HepG2 (cell line): Measurements from ENCODE around the gene PDGFD. TPM values are rescaled to one million over a fixed set of nuclear protein-coding genes. Genes with fewer than 3 reads are reported as not detected.

Experiments
- ATAC-seq: fragments of 200-7000 bp; cut with Tn5 transposase; 3 replicates; pipeline ENCODE4 v1.9.1; 2020; ENCODE audit warnings: mild to moderate bottlenecking, moderate library complexity
- BruUV-seq: library from RNA; stranded (reverse); fragments of 400-500 nt; replicated peaks from 2 replicates; lab custom pipeline; 2021; lab: Mats Ljungman, UMichigan
- CTCF ChIA-PET: fragments of 300-600 bp; formaldehyde crosslinking; extraction: SDS; loops from one replicate; lab custom pipeline; 2021; ENCODE audit warnings: low total read pairs, inconsistent platforms, low intra/inter-chr PET ratio; lab: Yijun Ruan, JAX
- POLR2A ChIA-PET: fragments of 350-600 bp; sonication (Branson Sonifier 250); formaldehyde crosslinking; loops from one replicate; lab custom pipeline; 2020; ENCODE audit warnings: antibody characterized with exemption, inconsistent platforms; lab: Yijun Ruan, JAX
- DNase-seq: peaks from one replicate; pipeline ENCODE4 v3.0.0-alpha.2; 2015; ENCODE audit warnings: low spot score
- FAIRE-seq: peaks from 3 replicates; lab custom pipeline; 2011; peaks lifted over from hg19 to GRCh38; lab: Jason Lieb, UNC
- H2AFZ ChIP-seq: one replicate; pipeline ENCODE4 v1.6.1; 2011; ENCODE audit warnings: low read length, inconsistent platforms
- H3K27ac ChIP-seq: fragments of 300-600 bp; 3 replicates; pipeline ENCODE4 v1.8.0; 2011; ENCODE audit warnings: mixed run types, mild to moderate bottlenecking, mixed read lengths, low read length, inconsistent platforms; ENCODE audit not compliant: insufficient read depth; ENCODE audit errors: extremely low read length
- H3K27me3 ChIP-seq, 2 experiments: fragments of 200-600 bp in 1 of 2; 2 replicates in 1 of 2; 3 replicates in 1 of 2; pipeline versions ENCODE4 v1.6.0 to v1.8.0; 2011; ENCODE audit warnings: low read length in 2 of 2, mild to moderate bottlenecking in 2 of 2, moderate library complexity in 2 of 2, inconsistent platforms in 1 of 2; ENCODE audit not compliant: insufficient read depth in 2 of 2, control insufficient read depth in 1 of 2
- H3K36me3 ChIP-seq, 2 experiments: fragments of 200-600 bp in 1 of 2; replicated peaks in 1 of 2; 2 replicates in 1 of 2; 3 replicates in 1 of 2; pipeline versions ENCODE4 v1.5.1 to v1.8.0; 2011; ENCODE audit warnings: low read length in 2 of 2, inconsistent platforms in 1 of 2; ENCODE audit not compliant: insufficient read depth in 2 of 2, control insufficient read depth in 1 of 2
- H3K4me1 ChIP-seq: 2 replicates; pipeline ENCODE4 v1.5.1; 2012; ENCODE audit warnings: low read length, inconsistent platforms; ENCODE audit not compliant: insufficient read depth
- H3K4me2 ChIP-seq: 2 replicates; pipeline ENCODE4 v1.6.0; 2011; ENCODE audit warnings: low read depth, low read length, inconsistent platforms
- H3K4me3 ChIP-seq, 3 experiments: fragments of 200-600 bp in 1 of 3; sonication (generic), shearing (Covaris generic) in 1 of 3; replicated peaks in 1 of 3; 2 replicates each; pipeline ENCODE4 v1.5.1; 2011 to 2016; ENCODE audit warnings: low read length in 3 of 3, inconsistent platforms in 2 of 3, low read depth in 2 of 3, mild to moderate bottlenecking in 2 of 3, control low read depth in 1 of 3, mixed read lengths in 1 of 3; ENCODE audit not compliant: insufficient read depth in 1 of 3
- H3K79me2 ChIP-seq: one replicate; pipeline ENCODE4 v1.6.1; 2011; ENCODE audit warnings: low read length, inconsistent platforms; ENCODE audit not compliant: insufficient read depth
- H3K9ac ChIP-seq: 2 replicates; pipeline ENCODE4 v1.6.0; 2011; ENCODE audit warnings: mild to moderate bottlenecking, low read depth, low read length, inconsistent platforms; ENCODE audit not compliant: insufficient read depth
- H3K9me3 ChIP-seq: 2 replicates; pipeline ENCODE4 v1.5.1; 2012; ENCODE audit warnings: mild to moderate bottlenecking, low read length
- H4K20me1 ChIP-seq: 2 replicates; pipeline ENCODE4 v1.6.0; 2011; ENCODE audit warnings: inconsistent platforms, mild to moderate bottlenecking, low read length, moderate library complexity; ENCODE audit not compliant: insufficient read depth
- DR1 ChIP-seq: sonication (generic); formaldehyde crosslinking; IDR thresholded peaks from 2 replicates; pipeline ENCODE4 v1.8.0; 2021; ENCODE audit warnings: mild to moderate bottlenecking, missing genetic modification reagents, inconsistent platforms
- TBP ChIP-seq: sonication (generic); formaldehyde crosslinking; IDR thresholded peaks from 2 replicates; pipeline ENCODE4 v1.5.0; 2020; ENCODE audit warnings: missing genetic modification reagents
- ZFP41 ChIP-seq: sonication (generic); formaldehyde crosslinking; IDR thresholded peaks from 2 replicates; pipeline ENCODE4 v1.4.0; 2020; ENCODE audit warnings: mild to moderate bottlenecking, missing genetic modification reagents, borderline replicate concordance
- ZNF138 ChIP-seq: sonication (generic); formaldehyde crosslinking; IDR thresholded peaks from 2 replicates; pipeline ENCODE4 v1.5.0; 2020; ENCODE audit warnings: mild to moderate bottlenecking, low read depth, missing genetic modification reagents
- ZNF280D ChIP-seq: sonication (generic); formaldehyde crosslinking; IDR thresholded peaks from 2 replicates; pipeline ENCODE4 v1.5.1; 2020; ENCODE audit warnings: mild to moderate bottlenecking, missing genetic modification reagents
- ZNF329 ChIP-seq: sonication (generic); formaldehyde crosslinking; IDR thresholded peaks from 2 replicates; pipeline ENCODE4 v1.9.0; 2021; ENCODE audit warnings: low read depth, mild to moderate bottlenecking, missing genetic modification reagents
- ZNF512 ChIP-seq: sonication (generic); formaldehyde crosslinking; IDR thresholded peaks from 2 replicates; pipeline ENCODE4 v1.4.0; 2020; ENCODE audit warnings: mild to moderate bottlenecking, missing genetic modification reagents
- ZNF572 ChIP-seq: sonication (generic); formaldehyde crosslinking; IDR thresholded peaks from 2 replicates; pipeline ENCODE4 v1.5.1; 2020; ENCODE audit warnings: mild to moderate bottlenecking, missing genetic modification reagents
- ZNF740 ChIP-seq: sonication (generic); formaldehyde crosslinking; IDR thresholded peaks from 2 replicates; pipeline ENCODE4 v1.4.0; 2020; ENCODE audit warnings: missing genetic modification reagents
- ZNF800 ChIP-seq: sonication (generic); formaldehyde crosslinking; IDR thresholded peaks from 2 replicates; pipeline ENCODE4 v1.4.0; 2020; ENCODE audit warnings: missing genetic modification reagents
- in situ Hi-C: cut with HindIII; loops from 2 replicates; pipeline ENCODE4 v1.10.0; 2017; ENCODE audit warnings: low pct_unique_long_range_greater_than_20kb; ENCODE audit not compliant: extremely low pct_ligation_motif_present
- intact Hi-C: fragments of 100-400 bp; cut with micrococcal nuclease; formaldehyde crosslinking; loops from one replicate; pipeline ENCODE4 v1.10.0; 2022; ENCODE audit not compliant: unreplicated experiment
- polyA plus RNA-seq, 8 experiments: library from polyadenylated mRNA; depleted of rRNA in 3 of 8; stranded (reverse) in 7 of 8; unstranded in 1 of 8; fragments of >200 nt; fragmentation: Illumina TruSeq in 4 of 8; extraction: Trizol in 4 of 8; gene quantifications; 2 replicates each; pipeline versions ENCODE4 v1.2.1 to v1.2.3, GENCODE V29; 2011 to 2016; ENCODE audit warnings: low read depth in 4 of 8, missing spikeins in 1 of 8, mixed read lengths in 1 of 8; ENCODE audit not compliant: insufficient read depth in 1 of 8
- total RNA-seq, 5 experiments: library from RNA; depleted of rRNA; stranded (reverse); fragments of >200 nt; fragmentation: Illumina TruSeq; extraction: Trizol; gene quantifications; 2 replicates each; pipeline ENCODE4 v1.2.3, GENCODE V29; 2016; ENCODE audit warnings: low read depth in 1 of 5

Gene PDGFD
- total and polyA plus RNA-seq, 2 of the 13 experiments (the other 11 are each of a cell fraction or from before 2014, with no cell fraction given): 0.09 to 0.29 TPM

- TF ChIP-seq ZNF329 (CRISPR knock-in tag) (no peak), TBP (CRISPR knock-in tag) (no peak), ZNF138 (CRISPR knock-in tag) (no peak), ZNF572 (CRISPR knock-in tag) (no peak), ZFP41 (CRISPR knock-in tag) (no peak), DR1 (CRISPR knock-in tag) (no peak)
- TF ChIP-seq, all 625 proteins: peak for 0
Observed at GRCh38 chr11:103889679-103890078, 274.3 kb downstream of the PDGFD start (continued).

- no peak overlapping the region for H3K9ac ChIP-seq
- peaks cover 44% of the 10 kb centered on the region for H3K9me3 ChIP-seq
- H3K27ac ChIP-seq: no peak overlapping the region
- in situ Hi-C loops: no loop called here
- H3K27me3 ChIP-seq: no peaks in the 10 kb centered on the region
- no peaks in the 10 kb centered on the region for H4K20me1 ChIP-seq
- intact Hi-C loops: no loop called here
- FAIRE-seq (no peak), DNase-seq (no peak)
- BruUV-seq: no TSS peak
- no peaks in the 10 kb centered on the region for H3K36me3 ChIP-seq
- H3K79me2 ChIP-seq: no peaks in the 10 kb centered on the region
- H3K4me3 ChIP-seq: no peak overlapping the region
- POLR2A ChIA-PET: no interaction called here
- no peak overlapping the region for H2AFZ ChIP-seq
- TF ChIP-seq ZNF740 (CRISPR knock-in tag) (no peak), ZNF512 (CRISPR knock-in tag) (no peak), ZNF800 (no peak), ZNF280D (CRISPR knock-in tag) (no peak)
- TF ChIP-seq, all 625 proteins: peak for 0
- CTCF ChIA-PET: no interaction called here
- ATAC-seq: no peak
- no peaks in the 10 kb centered on the region for H3K4me1 ChIP-seq
- no peak overlapping the region for H3K4me2 ChIP-seq
Observed at GRCh38 chr11:103888541-103888951, 275.4 kb downstream of the PDGFD start.
